Measurements from ENCODE around the gene SRPK2. TPM values are rescaled to one million over a fixed set of nuclear protein-coding genes. Genes with fewer than 3 reads are reported as not detected.

SRPK2 gene
- polyA plus RNA-seq, 1 of the 3 experiments (the other 2 are of a cell fraction), result 15.4 TPM

GRCh38 chr7:105097619-105098018, 291.1 kb downstream of the SRPK2 start (continued):
- TF ChIP-seq REST (IDR thresholded peaks at IDR 0.05; ENCODE audit: low read depth, low read length), result no peak
- TF ChIP-seq USF1 (IDR thresholded peaks at IDR 0.05; ENCODE audit: borderline replicate concordance, low read depth), result no peak; the same call in 1 of the 2 replicates
- no peak for TF ChIP-seq TAF1 (IDR thresholded peaks at IDR 0.05; ENCODE audit: borderline replicate concordance, low read depth, low read length)
- TF ChIP-seq IRF3 (IDR thresholded peaks at IDR 0.05; ENCODE audit: low read depth, low read length), result no peak
- peak; percentile 95 for TF ChIP-seq TCF12 (IDR thresholded peaks at IDR 0.05)
- no peak; the same call in 1 of the 2 replicates for TF ChIP-seq RCOR1 (IDR thresholded peaks at IDR 0.05; ENCODE audit: low read length)
- TF ChIP-seq TEAD4 (IDR thresholded peaks at IDR 0.05; ENCODE audit: borderline replicate concordance, insufficient read depth), result peak; percentile 93
- TF ChIP-seq SMC3 (IDR thresholded peaks at IDR 0.05; ENCODE audit: low read depth, low read length), result no peak
- no peak for TF ChIP-seq RAD21 (IDR thresholded peaks at IDR 0.05; ENCODE audit: low read length)
- 0 out of 2 replicates have a peak, but pooled peaks have one; percentile 8 for TF ChIP-seq ELF1 (IDR thresholded peaks at IDR 0.05)
- TF ChIP-seq MEF2A (IDR thresholded peaks at IDR 0.05; ENCODE audit: borderline replicate concordance, low read depth), result peak; percentile 28; the same call in 1 of the 2 replicates
- no peak for TF ChIP-seq CHD2 (IDR thresholded peaks at IDR 0.05; ENCODE audit: low read length, partially characterized antibody)
- TF ChIP-seq, protein P1, sequence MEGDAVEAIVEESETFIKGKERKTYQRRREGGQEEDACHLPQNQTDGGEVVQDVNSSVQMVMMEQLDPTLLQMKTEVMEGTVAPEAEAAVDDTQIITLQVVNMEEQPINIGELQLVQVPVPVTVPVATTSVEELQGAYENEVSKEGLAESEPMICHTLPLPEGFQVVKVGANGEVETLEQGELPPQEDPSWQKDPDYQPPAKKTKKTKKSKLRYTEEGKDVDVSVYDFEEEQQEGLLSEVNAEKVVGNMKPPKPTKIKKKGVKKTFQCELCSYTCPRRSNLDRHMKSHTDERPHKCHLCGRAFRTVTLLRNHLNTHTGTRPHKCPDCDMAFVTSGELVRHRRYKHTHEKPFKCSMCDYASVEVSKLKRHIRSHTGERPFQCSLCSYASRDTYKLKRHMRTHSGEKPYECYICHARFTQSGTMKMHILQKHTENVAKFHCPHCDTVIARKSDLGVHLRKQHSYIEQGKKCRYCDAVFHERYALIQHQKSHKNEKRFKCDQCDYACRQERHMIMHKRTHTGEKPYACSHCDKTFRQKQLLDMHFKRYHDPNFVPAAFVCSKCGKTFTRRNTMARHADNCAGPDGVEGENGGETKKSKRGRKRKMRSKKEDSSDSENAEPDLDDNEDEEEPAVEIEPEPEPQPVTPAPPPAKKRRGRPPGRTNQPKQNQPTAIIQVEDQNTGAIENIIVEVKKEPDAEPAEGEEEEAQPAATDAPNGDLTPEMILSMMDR (IDR thresholded peaks at IDR 0.05), result no peak
- TF ChIP-seq JUND (IDR thresholded peaks at IDR 0.05), result peak; percentile 98
- peak; percentile 37 to 73; a peak in 2 of 4 replicates for TF ChIP-seq EP300 (IDR thresholded peaks at IDR 0.05; ENCODE audit: borderline replicate concordance in 1 of 2, low read depth in 1 of 2, low read length in 1 of 2)
- no peak for TF ChIP-seq GATA2 (CRISPR knock-in tag; IDR thresholded peaks at IDR 0.05)
- TF ChIP-seq NFIC (IDR thresholded peaks at IDR 0.05; ENCODE audit: borderline replicate concordance), result peak; percentile 86
- TF ChIP-seq MXI1 (IDR thresholded peaks at IDR 0.05; ENCODE audit: low read depth, low read length), result 0 out of 2 replicates have a peak, but pooled peaks have one; percentile 27
- TF ChIP-seq POLR2AphosphoS5 (IDR thresholded peaks at IDR 0.05; ENCODE audit: low read depth, low read length), result peak; percentile 65
- TF ChIP-seq, protein P2, sequence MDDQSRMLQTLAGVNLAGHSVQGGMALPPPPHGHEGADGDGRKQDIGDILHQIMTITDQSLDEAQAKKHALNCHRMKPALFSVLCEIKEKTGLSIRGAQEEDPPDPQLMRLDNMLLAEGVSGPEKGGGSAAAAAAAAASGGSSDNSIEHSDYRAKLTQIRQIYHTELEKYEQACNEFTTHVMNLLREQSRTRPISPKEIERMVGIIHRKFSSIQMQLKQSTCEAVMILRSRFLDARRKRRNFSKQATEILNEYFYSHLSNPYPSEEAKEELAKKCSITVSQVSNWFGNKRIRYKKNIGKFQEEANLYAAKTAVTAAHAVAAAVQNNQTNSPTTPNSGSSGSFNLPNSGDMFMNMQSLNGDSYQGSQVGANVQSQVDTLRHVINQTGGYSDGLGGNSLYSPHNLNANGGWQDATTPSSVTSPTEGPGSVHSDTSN (IDR thresholded peaks at IDR 0.05), result peak; percentile 81

Data from SK-N-SH (cell line).